OCI-LY3 (cell line): ENCODE results near the gene SFPQ.
"Not testable (repeated sequence)": the region's sequence is repeated elsewhere in the genome, so short reads cannot be mapped to it uniquely, and the experiment has no call there.

Experiments
- H2AFZ ChIP-seq: fragments of 200-600, 300-600 bp; shearing (Covaris generic); 2 replicates; pipeline ENCODE4 v1.6.0; 2014; ENCODE audit warnings: antibody characterized with exemption, low read depth, low read length
- H3K27ac ChIP-seq: fragments of 200-600, 300-600 bp; sonication (generic); 2 replicates; pipeline ENCODE4 v1.5.1; 2014; ENCODE audit warnings: mild to moderate bottlenecking, low read length, moderate library complexity, mixed read lengths
- H3K27me3 ChIP-seq: fragments of 200-600, 300-600 bp; sonication (generic); 2 replicates; pipeline ENCODE4 v1.6.1; 2014; ENCODE audit warnings: low read depth, low read length, mixed read lengths
- H3K36me3 ChIP-seq: fragments of 200-600, 300-600 bp; sonication (generic); replicated peaks from 2 replicates; pipeline ENCODE3; 2014; ENCODE audit warnings: low read depth, low read length, mixed read lengths
- H3K4me1 ChIP-seq: fragments of 300-600, 200-600 bp; sonication (generic); 2 replicates; pipeline ENCODE4 v1.6.1; 2014; ENCODE audit warnings: low read length, mixed read lengths
- H3K4me2 ChIP-seq: fragments of 200-600, 300-600 bp; sonication (generic); 2 replicates; pipeline ENCODE4 v1.6.1; 2014; ENCODE audit warnings: low read length, mixed read lengths
- H3K4me3 ChIP-seq: fragments of 300-600, 200-600 bp; sonication (generic); 2 replicates; pipeline ENCODE4 v1.5.1; 2014; ENCODE audit warnings: antibody characterized with exemption, mild to moderate bottlenecking, low read length, moderate library complexity
- H3K79me2 ChIP-seq: fragments of 300-600, 200-600 bp; shearing (Covaris generic); 2 replicates; pipeline ENCODE4 v1.6.1; 2014; ENCODE audit warnings: mild to moderate bottlenecking, low read length, mixed read lengths
- H3K9ac ChIP-seq: fragments of 300-600, 200-600 bp; shearing (Covaris generic); 2 replicates; pipeline ENCODE4 v1.6.0; 2014; ENCODE audit warnings: mild to moderate bottlenecking, low read length, moderate library complexity
- H3K9me3 ChIP-seq: fragments of 200-600, 300-600 bp; shearing (Covaris generic); 2 replicates; pipeline ENCODE4 v1.6.1; 2014; ENCODE audit warnings: low read length, mixed read lengths; ENCODE audit not compliant: insufficient read depth
- H4K20me1 ChIP-seq: fragments of 200-600, 300-600 bp; sonication (generic); 2 replicates; pipeline ENCODE4 v1.6.1; 2016; ENCODE audit warnings: low read length, mixed read lengths; ENCODE audit not compliant: insufficient read depth
- CTCF ChIP-seq: fragments of 200-600, 300-600 bp; sonication (generic); IDR thresholded peaks from 2 replicates; pipeline ENCODE4 v1.5.1; 2014; ENCODE audit warnings: antibody characterized with exemption, low read length, low read depth
- EZH2phosphoT487 ChIP-seq: fragments of 200-600 bp; shearing (Covaris generic); IDR thresholded peaks from 2 replicates; pipeline ENCODE4 v1.6.1; 2018; ENCODE audit warnings: antibody characterized with exemption, mixed run types, low read depth

Gene SFPQ

GRCh38 chr1:35172022-35172421 lies 20.9 kb downstream of the SFPQ start:
- H3K4me1 ChIP-seq, result no peaks in the 10 kb centered on the region
- peaks cover 23% of the 10 kb centered on the region for H4K20me1 ChIP-seq
- H3K27me3 ChIP-seq, result no peaks in the 10 kb centered on the region

GRCh38 chr1:35171579-35171978 lies 21.4 kb downstream of the SFPQ start:
- Histone ChIP-seq H3K4me2 (no peak overlapping the region), H3K4me1 (no peaks in the 10 kb centered on the region), H4K20me1 (peaks cover 23% of the 10 kb centered on the region), H3K36me3 (peaks cover 10% of the 10 kb centered on the region), H3K4me3 (no peak overlapping the region), H3K27ac (no peak overlapping the region), H2AFZ (no peak overlapping the region), H3K9me3 (no peaks in the 10 kb centered on the region), H3K9ac (no peak overlapping the region), H3K79me2 (no peaks in the 10 kb centered on the region), H3K27me3 (no peaks in the 10 kb centered on the region)
- TF ChIP-seq EZH2phosphoT487 (no peak), CTCF (no peak)

More at GRCh38 chr1:35172022-35172421, 20.9 kb downstream of the SFPQ start:
- no peaks in the 10 kb centered on the region for H3K79me2 ChIP-seq
- H3K27ac ChIP-seq, result no peak overlapping the region
- TF ChIP-seq EZH2phosphoT487, result no peak
- TF ChIP-seq CTCF, result no peak
- no peak overlapping the region for H3K4me2 ChIP-seq
- H2AFZ ChIP-seq, result no peak overlapping the region
- no peaks in the 10 kb centered on the region for H3K9me3 ChIP-seq
- H3K4me3 ChIP-seq, result no peak overlapping the region
- no peak overlapping the region for H3K9ac ChIP-seq
- peaks cover 10% of the 10 kb centered on the region for H3K36me3 ChIP-seq

GRCh38 chr1:35164893-35165292 lies 28.1 kb downstream of the SFPQ start:
- no peaks in the 10 kb centered on the region for H3K27me3 ChIP-seq
- H3K79me2 ChIP-seq, result no peaks in the 10 kb centered on the region
- no peak overlapping the region for H3K27ac ChIP-seq
- H3K9me3 ChIP-seq, result no peaks in the 10 kb centered on the region
- H3K4me3 ChIP-seq, result no peak overlapping the region
- H3K4me1 ChIP-seq, result peaks cover 5% of the 10 kb centered on the region
- TF ChIP-seq CTCF (no peak), EZH2phosphoT487 (no peak)
- no peaks in the 10 kb centered on the region for H4K20me1 ChIP-seq
- no peak overlapping the region for H2AFZ ChIP-seq
- no peak overlapping the region for H3K4me2 ChIP-seq
- no peaks in the 10 kb centered on the region for H3K36me3 ChIP-seq
- no peak overlapping the region for H3K9ac ChIP-seq

- H3K9ac ChIP-seq, result no peak overlapping the region
- H3K4me3 ChIP-seq, result no peak overlapping the region
- H3K36me3 ChIP-seq, result no peaks in the 10 kb centered on the region
- no peaks in the 10 kb centered on the region for H4K20me1 ChIP-seq
- H3K79me2 ChIP-seq, result no peaks in the 10 kb centered on the region
- no peak overlapping the region for H3K27ac ChIP-seq
- no peaks in the 10 kb centered on the region for H3K9me3 ChIP-seq
- no peak overlapping the region for H2AFZ ChIP-seq
- H3K27me3 ChIP-seq, result no peaks in the 10 kb centered on the region
- no peak for TF ChIP-seq CTCF
- no peak for TF ChIP-seq EZH2phosphoT487
- no peak overlapping the region for H3K4me2 ChIP-seq
- H3K4me1 ChIP-seq, result no peaks in the 10 kb centered on the region
These were observed 41.7 kb downstream of the SFPQ start for GRCh38 chr1:35151220-35151619.

GRCh38 chr1:35145892-35146549 lies 46.9 kb downstream of the SFPQ start:
- not testable (repeated sequence) for H2AFZ ChIP-seq, H3K9me3 ChIP-seq, H4K20me1 ChIP-seq, H3K9ac ChIP-seq, H3K27ac ChIP-seq, H3K36me3 ChIP-seq, H3K4me2 ChIP-seq, H3K4me3 ChIP-seq, H3K4me1 ChIP-seq, H3K79me2 ChIP-seq, H3K27me3 ChIP-seq
